Measurements from ENCODE around the gene CALCA. TPM values are rescaled to one million over a fixed set of nuclear protein-coding genes. Genes with fewer than 3 reads are reported as not detected.

CALCA gene
- total RNA-seq, 2 experiments from 2014 or later, result not detected

DNA sequence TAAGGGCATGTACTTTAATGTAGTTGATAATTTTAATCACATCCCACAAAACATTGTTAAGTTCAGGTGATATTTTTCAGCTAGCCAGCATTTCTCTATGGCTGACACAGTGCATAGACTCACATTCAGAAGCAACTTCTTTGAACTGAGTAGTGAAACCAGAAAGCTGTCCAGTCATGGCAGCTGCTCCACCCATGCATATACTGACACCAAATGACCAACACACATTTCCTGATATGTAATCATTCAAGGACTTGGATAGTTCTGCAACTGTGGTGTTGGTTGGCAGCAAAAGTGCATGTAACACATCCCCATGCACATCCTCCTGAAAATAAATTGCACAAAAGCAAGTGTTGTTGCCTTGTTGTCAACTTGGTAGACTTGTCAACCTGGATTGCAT, 39.7 kb downstream of the CALCA start:
- no peak for DNase-seq
- Mint-ChIP-seq H3K27me3 (peaks cover 6% of the 10 kb centered on the region), H3K4me3 (no peak overlapping the region), H3K4me1 (no peaks in the 10 kb centered on the region), H3K27ac (no peak overlapping the region), H3K36me3 (ENCODE audit: low read depth) (peaks cover 6% of the 10 kb centered on the region), H3K9me3 (peaks cover 2% of the 10 kb centered on the region)
- CTCF ChIA-PET, result no interaction called here
- POLR2A ChIA-PET, result no interaction called here

- Mint-ChIP-seq H3K4me3 (no peak overlapping the region), H3K36me3 (ENCODE audit: low read depth) (peaks cover 3% of the 10 kb centered on the region), H3K9me3 (peaks cover 2% of the 10 kb centered on the region), H3K27ac (no peak overlapping the region), H3K4me1 (no peaks in the 10 kb centered on the region), H3K27me3 (peaks cover 6% of the 10 kb centered on the region)
- ChIA-PET CTCF (interaction anchor here (0.7 kb wide), 1 partner anchor 22 kb away, joined by 3 read pairs; no protein-coding TSS in a partner anchor), POLR2A (no interaction called here)
- DNase-seq, result no peak
Measured at GRCh38 chr11:14930369-14930768, 41.8 kb downstream of the CALCA start.

DNA sequence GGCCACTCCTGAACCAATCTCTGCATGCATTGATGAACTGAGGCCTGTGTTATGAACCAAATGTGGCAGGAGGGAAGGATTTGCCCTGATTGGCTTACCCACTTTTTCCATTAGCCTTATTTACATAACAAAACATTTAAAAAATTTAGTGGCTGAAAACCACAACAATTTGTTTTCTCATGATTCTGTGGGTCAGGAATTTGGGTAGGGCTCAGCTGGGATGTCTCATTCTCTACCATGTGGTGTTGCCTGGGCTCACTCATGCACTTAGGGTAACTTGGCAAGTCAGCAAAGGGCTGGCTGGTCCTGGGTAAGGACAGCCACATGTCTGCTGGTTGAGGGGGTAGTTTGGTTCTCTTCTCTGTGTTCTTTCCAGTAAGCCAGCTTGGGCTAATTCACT, 45.0 kb downstream of the CALCA start:
- Mint-ChIP-seq H3K4me3 (no peak overlapping the region), H3K27me3 (peaks cover 4% of the 10 kb centered on the region), H3K4me1 (no peaks in the 10 kb centered on the region), H3K36me3 (ENCODE audit: low read depth) (peaks cover 3% of the 10 kb centered on the region), H3K9me3 (peaks cover 2% of the 10 kb centered on the region), H3K27ac (no peak overlapping the region)
- ChIA-PET POLR2A (no interaction called here), CTCF (interaction anchor here (2.3 kb wide), 1 partner anchor 19 kb away, joined by 6 read pairs; no protein-coding TSS in a partner anchor)
- no peak for DNase-seq

DNA sequence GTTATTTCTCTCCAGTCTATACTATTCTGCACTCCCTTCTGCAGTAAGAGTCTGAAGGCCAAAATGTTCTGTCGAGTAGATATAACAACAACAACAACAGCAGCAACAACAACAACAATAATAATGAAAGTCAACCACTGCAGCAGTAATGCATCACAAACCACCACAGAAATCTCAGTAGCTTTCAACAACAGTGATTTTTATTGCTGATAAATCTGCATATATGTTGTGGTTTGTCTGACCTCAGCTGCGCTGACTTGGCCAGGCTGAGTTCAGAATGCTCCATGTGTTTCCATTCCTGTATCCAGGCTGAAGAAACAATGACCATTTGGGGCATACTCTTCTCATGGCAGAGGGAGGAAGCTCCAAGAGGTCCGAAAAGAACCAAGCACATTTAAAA, 47.8 kb downstream of the CALCA start:
- DNase-seq, result no peak
- POLR2A ChIA-PET, result no interaction called here
- Mint-ChIP-seq H3K27me3 (peaks cover 6% of the 10 kb centered on the region), H3K4me3 (no peak overlapping the region), H3K9me3 (peaks cover 2% of the 10 kb centered on the region), H3K4me1 (no peaks in the 10 kb centered on the region), H3K36me3 (ENCODE audit: low read depth) (peaks cover 3% of the 10 kb centered on the region), H3K27ac (no peak overlapping the region)
- CTCF ChIA-PET, result interaction anchor here (3.1 kb wide), 1 partner anchor 16 kb away, joined by 15 read pairs; no protein-coding TSS in a partner anchor

Other genes starting within 250 kb of the CALCA start
- gene CYP2R1, start 80.1 kb downstream of the CALCA start, total RNA-seq, result 10 to 100 TPM; 22.2 TPM
- gene CALCB, start 101.2 kb upstream of the CALCA start, total RNA-seq, result 1 to 10 TPM; 1.1 to 1.5 TPM
- gene INSC, start 142.6 kb upstream of the CALCA start, total RNA-seq, result under 1 TPM; 0.15 to 0.18 TPM

Data from activated CD4-positive, alpha-beta memory T cell treated with anti-CD3 and anti-CD28 coated beads, Interleukin-2, amount 10 ng/mL, durations not matched to agents 7 days and 5 days (primary cell).